ENCODE data around the gene MEF2C. TPM values are rescaled to one million over a fixed set of nuclear protein-coding genes. Genes with fewer than 3 reads are reported as not detected.

The MEF2C gene
- total and polyA plus RNA-seq, 2 of the 13 experiments (the other 11 are each of a cell fraction or from before 2014, with no cell fraction given) = 0.02 TPM; not detected in 1

DNA sequence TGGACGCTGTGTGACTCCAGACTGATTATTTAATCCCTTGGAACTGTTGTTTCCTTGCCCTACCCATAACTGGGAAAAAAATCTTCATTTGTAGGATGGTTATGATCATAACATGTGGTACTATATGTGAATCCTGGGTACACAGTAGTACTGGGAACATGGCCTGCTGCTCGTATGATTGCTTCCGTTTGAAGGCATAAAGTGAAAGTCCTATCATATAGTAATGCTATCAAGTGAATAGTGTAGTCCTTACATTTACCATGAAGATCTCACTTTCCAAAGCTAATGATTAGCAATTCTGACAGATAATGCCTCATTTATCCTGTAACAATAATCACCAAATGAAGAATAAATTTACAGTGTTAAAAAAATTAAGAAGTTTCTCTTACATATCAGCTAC lies 53.2 kb downstream of the MEF2C start (continued):
- TF ChIP-seq HOXA9 (CRISPR knock-in tag; IDR thresholded peaks at IDR 0.05; ENCODE audit: borderline replicate concordance) = no peak
- TF ChIP-seq, protein P1, sequence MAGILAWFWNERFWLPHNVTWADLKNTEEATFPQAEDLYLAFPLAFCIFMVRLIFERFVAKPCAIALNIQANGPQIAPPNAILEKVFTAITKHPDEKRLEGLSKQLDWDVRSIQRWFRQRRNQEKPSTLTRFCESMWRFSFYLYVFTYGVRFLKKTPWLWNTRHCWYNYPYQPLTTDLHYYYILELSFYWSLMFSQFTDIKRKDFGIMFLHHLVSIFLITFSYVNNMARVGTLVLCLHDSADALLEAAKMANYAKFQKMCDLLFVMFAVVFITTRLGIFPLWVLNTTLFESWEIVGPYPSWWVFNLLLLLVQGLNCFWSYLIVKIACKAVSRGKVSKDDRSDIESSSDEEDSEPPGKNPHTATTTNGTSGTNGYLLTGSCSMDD (CRISPR knock-in tag; IDR thresholded peaks at IDR 0.05) = no peak

DNA sequence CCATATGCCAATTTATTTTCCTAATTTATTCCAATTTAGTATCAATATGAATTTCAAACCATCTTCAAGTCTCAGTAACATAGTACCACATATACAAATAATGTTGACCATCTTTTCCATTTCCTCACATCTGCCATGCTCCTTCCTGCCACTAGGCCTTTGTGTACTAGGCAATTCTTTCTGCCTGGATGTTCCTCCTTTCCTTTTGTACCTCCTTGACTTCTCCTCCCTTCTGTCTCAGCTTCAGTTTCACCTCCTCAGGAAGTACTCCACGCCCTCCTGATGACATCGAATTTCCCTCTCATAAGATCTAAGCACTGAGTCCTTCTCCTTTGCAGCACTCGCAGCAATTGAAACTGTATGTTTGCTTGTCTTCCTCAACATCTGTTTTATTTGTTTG lies 53.9 kb downstream of the MEF2C start:
- no peaks in the 10 kb centered on the region for H3K9me3 ChIP-seq (ENCODE audit: low read length)
- H3K79me2 ChIP-seq (ENCODE audit: insufficient read depth, low read length) = no peaks in the 10 kb centered on the region
- ChIA-PET POLR2A (no interaction called here), CTCF (ENCODE audit: low intra/inter-chr PET ratio, low total read pairs) (no interaction called here)
- no peaks in the 10 kb centered on the region; a peak in 1 of 5 replicates for H3K27me3 ChIP-seq (ENCODE audit: control insufficient read depth in 1 of 2, insufficient read depth in 2 of 2, low read length in 2 of 2)
- H3K27ac ChIP-seq (ENCODE audit: extremely low read length, insufficient read depth, low read length) = no peak overlapping the region
- no peak overlapping the region for H3K4me3 ChIP-seq (replicated peaks in 1 of 3; ENCODE audit: insufficient read depth in 1 of 3, low read depth in 2 of 3, low read length in 3 of 3)
- intact Hi-C loops (cut with micrococcal nuclease; ENCODE audit: unreplicated experiment) (no loop called here), in situ Hi-C loops (cut with HindIII; ENCODE audit: extremely low pct_ligation_motif_present, low pct_unique_long_range_greater_than_20kb) (no loop called here)
- no peaks in the 10 kb centered on the region for H3K36me3 ChIP-seq (replicated peaks in 1 of 2; ENCODE audit: control insufficient read depth in 1 of 2, insufficient read depth in 2 of 2, low read length in 2 of 2)
- H4K20me1 ChIP-seq (ENCODE audit: insufficient read depth, low read length) = no peaks in the 10 kb centered on the region
- DNase-seq (ENCODE audit: low spot score) = no peak
- H3K9ac ChIP-seq (ENCODE audit: insufficient read depth, low read depth, low read length) = no peak overlapping the region
- no peak overlapping the region for H3K4me2 ChIP-seq (ENCODE audit: low read depth, low read length)
- BruUV-seq (replicated peaks) = no TSS peak
- no peak for ATAC-seq
- 14% methylated on average over 3 of the region's 3 CpGs for WGBS (ENCODE audit: low lambda C conversion rate)
- TF ChIP-seq ZNF598 (CRISPR knock-in tag; IDR thresholded peaks at IDR 0.05; ENCODE audit: borderline replicate concordance) (no peak), PTBP1 (IDR thresholded peaks at IDR 0.05; ENCODE audit: low read depth, low read length, poor library complexity, severe bottlenecking) (no peak), ZNF10 (CRISPR knock-in tag; IDR thresholded peaks at IDR 0.05; ENCODE audit: borderline replicate concordance, low read depth) (no peak)
- FAIRE-seq = no peak
- H2AFZ ChIP-seq (ENCODE audit: low read length) = no peak overlapping the region
- H3K4me1 ChIP-seq (ENCODE audit: insufficient read depth, low read length) = no peaks in the 10 kb centered on the region

DNA sequence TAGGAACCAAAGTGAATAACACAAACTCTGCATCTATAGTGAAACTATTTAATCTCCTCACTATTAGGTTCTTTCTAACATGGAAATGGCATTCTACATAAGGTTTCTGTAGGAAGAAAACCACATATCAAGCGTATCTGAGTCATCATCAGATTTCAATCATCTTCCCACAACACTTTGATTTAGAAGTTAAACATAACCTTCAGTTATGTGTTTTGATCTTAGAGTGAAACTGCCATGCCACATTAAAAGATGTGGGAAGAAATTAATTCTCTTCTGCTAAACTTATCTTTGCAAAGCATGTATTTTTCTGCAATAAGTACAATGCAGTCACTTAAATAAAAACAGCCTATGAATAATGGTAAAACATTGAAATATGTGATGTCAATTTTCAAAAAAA lies 55.0 kb downstream of the MEF2C start:
- no peaks in the 10 kb centered on the region; a peak in 1 of 5 replicates for H3K27me3 ChIP-seq (ENCODE audit: control insufficient read depth in 1 of 2, insufficient read depth in 2 of 2, low read length in 2 of 2)
- FAIRE-seq (no peak), DNase-seq (ENCODE audit: low spot score) (no peak), ATAC-seq (no peak)
- POLR2A ChIA-PET = no interaction called here
- intact Hi-C loops (cut with micrococcal nuclease; ENCODE audit: unreplicated experiment) (no loop called here), in situ Hi-C loops (cut with HindIII; ENCODE audit: extremely low pct_ligation_motif_present, low pct_unique_long_range_greater_than_20kb) (no loop called here)
- H3K4me2 ChIP-seq (ENCODE audit: low read depth, low read length) = no peak overlapping the region
- H3K79me2 ChIP-seq (ENCODE audit: insufficient read depth, low read length) = no peaks in the 10 kb centered on the region
- TF ChIP-seq SRSF9 (IDR thresholded peaks at IDR 0.05; ENCODE audit: borderline replicate concordance, insufficient read depth, low read depth, low read length, poor library complexity, severe bottlenecking) = no peak
- H3K9me3 ChIP-seq (ENCODE audit: low read length) = no peaks in the 10 kb centered on the region
- WGBS (ENCODE audit: low lambda C conversion rate) = 0% methylated on average over 1 of the region's 1 CpG
- no peak overlapping the region for H2AFZ ChIP-seq (ENCODE audit: low read length)
- no peak overlapping the region for H3K9ac ChIP-seq (ENCODE audit: insufficient read depth, low read depth, low read length)
- H3K4me3 ChIP-seq (replicated peaks in 1 of 3; ENCODE audit: insufficient read depth in 1 of 3, low read depth in 2 of 3, low read length in 3 of 3) = no peak overlapping the region
- no TSS peak for BruUV-seq (replicated peaks)
- CTCF ChIA-PET (ENCODE audit: low intra/inter-chr PET ratio, low total read pairs) = no interaction called here
- H3K4me1 ChIP-seq (ENCODE audit: insufficient read depth, low read length) = no peaks in the 10 kb centered on the region
- no peaks in the 10 kb centered on the region for H3K36me3 ChIP-seq (replicated peaks in 1 of 2; ENCODE audit: control insufficient read depth in 1 of 2, insufficient read depth in 2 of 2, low read length in 2 of 2)
- no peak overlapping the region for H3K27ac ChIP-seq (ENCODE audit: extremely low read length, insufficient read depth, low read length)
- H4K20me1 ChIP-seq (ENCODE audit: insufficient read depth, low read length) = no peaks in the 10 kb centered on the region
